DMS53 treated with DMSO at 0.1 percent for 48 hours (cell line): ENCODE measurements around the gene PMEPA1.

Source experiments
- DNase-seq: peaks from one replicate; lab custom pipeline; 2025; ENCODE audit not compliant: unreplicated experiment; lab: John Stamatoyannopoulos, UW

Gene PMEPA1

DNA sequence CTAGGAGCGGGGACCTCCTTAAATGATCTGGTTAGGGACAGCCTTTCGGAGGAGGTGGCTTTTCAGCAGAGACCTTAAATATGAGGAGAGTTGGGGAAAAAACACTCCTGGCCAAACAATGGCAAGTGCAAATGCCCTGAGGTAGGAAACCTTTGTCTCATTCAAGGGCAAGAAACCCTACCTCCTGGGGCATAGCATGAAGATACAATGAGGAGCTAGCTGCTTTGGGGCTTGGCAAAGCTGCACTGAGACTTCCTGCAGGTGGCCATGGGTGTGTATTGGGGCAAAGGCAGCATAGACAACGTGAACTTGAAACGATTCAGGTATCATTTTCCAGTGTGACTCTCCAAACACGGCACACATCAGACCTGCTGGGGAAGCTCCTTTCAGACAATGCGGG, 30.7 kb downstream of the PMEPA1 start:
- DNase-seq = no peak

DNA sequence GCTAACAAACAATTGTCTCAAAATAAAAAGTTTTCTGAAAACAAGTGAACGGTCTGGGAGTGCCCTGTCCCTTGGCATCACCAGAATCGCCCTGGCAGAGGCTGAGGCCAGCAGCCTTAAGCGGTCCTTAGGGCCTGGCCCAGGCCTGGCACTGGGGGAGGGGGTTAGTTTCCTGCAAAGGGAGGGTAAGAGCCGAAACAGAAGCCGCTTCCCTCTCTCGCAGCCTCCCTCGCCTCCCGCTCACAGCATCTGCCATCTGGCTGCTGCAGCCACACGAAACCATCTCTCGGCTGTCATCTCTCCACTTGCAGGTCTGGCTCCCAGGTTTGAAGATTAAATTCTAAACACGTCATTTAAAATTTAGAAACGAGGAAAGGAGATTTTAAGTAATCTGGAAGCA, 31.5 kb downstream of the PMEPA1 start:
- DNase-seq = no peak

DNA sequence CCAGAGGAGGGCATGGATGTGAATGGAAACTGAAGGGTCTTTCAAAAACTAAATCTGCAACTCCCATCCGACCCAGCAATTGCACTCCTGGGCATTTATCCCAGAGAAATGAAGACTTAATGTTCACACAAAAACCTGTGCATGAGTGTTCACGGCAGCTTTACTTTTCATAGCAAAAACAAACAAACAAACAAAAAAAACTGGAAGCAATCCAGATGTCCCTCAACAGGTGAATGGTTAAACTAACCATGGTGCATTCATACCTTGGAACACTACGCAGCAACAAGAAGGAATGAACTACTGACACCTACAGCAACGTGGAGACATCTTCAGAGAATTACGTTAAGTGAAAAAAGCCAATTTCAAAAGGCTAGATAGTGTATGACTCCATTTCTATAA, 32.2 kb downstream of the PMEPA1 start:
- no peak for DNase-seq

DNA sequence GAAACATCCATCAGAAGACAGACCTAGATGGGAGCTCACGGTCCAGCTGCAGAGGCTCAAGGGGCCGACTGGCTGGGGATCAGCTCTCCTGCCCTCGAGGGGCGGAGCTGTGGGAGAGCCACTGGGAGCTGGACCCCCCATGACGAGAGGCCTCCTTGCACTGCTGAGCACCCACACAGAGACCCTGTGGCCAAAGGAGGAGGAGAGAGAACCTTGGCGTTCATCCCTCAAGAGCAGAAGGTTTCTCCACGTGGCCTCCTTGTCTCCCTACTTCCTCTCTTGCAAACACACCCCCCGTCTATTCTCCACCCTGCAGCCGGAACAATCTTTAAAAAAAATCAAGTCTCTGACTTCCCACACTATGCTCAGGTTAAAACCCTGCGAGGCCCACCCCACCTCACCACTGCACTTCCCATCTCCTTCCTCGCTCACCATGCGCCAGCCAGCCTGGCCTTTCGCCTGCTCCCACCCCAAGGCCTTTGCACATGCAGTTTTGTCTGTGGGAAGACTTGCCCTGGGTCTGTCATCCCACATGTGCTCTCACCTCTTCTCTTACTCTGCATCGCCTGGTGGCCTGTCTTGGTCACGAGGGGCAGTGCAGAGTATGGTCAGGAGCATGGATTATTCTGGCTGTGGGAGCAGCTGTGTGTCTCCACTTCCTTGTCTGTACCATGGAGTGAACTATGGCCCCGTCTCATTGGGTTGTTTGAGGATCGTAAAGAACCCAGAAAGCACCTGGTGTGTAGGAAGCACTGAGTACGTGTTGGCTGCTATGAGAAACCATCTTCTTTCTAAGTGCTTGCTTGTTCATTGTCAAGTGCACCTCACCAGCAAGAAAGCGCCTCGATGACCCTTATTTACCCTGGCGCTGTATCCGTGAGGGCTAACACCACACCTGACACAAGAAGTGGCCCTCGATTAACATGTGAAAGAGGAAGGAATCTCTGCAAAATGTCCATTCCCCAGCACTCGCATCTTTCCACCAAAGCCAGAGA, 32.9 kb downstream of the PMEPA1 start:
- DNase-seq = no peak

DNA sequence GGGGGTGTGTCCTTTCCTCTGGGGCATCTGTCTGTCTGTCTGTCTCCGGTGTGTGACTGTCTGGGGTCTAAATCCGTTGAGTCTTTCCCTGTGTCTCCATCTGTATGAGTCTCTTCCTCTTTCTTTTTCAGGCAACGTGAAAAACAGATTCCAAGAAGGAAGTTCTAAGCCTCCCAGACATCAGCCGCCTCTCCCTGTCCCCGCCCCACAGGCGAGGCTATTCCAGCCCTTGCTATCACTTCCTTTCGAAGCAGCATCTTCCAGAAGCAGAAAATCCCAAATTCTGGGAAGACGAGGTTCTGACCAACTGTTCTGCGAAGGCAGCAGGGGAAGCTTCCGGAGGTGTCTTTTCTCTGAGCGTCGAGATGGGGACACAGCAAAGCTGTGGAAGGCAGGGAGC, 34.0 kb downstream of the PMEPA1 start:
- DNase-seq = no peak

DNA sequence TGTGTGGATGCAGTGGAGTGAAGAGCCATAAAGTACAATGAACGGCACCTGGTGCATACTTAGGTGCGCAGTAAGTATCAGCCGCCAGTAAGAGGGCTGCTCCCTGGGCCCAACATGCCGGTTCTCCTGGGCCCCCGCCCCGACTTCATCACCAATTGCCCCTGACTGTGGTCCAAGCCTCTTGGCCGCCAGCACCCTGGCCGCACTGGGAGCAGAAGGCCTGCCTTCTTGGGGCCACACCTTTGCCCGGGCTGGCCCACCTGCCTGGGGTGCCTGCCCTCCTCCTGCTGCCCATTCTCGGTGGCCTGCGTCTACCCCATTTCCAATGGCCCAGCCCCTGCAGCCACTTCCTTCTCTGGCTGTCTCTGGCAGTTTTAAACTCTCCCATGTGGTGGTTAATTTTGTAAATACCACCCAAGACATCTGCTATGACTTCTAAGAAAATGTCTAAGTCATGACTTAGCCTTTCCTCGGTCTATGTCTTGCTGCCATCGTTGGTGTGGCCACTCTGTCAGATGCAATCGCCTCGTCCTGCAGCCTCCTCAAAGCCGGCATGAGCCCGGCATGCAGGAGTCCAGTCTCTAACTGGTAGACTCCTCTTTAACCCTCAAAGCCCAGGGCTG, 36.8 kb downstream of the PMEPA1 start:
- DNase-seq = no peak

DNA sequence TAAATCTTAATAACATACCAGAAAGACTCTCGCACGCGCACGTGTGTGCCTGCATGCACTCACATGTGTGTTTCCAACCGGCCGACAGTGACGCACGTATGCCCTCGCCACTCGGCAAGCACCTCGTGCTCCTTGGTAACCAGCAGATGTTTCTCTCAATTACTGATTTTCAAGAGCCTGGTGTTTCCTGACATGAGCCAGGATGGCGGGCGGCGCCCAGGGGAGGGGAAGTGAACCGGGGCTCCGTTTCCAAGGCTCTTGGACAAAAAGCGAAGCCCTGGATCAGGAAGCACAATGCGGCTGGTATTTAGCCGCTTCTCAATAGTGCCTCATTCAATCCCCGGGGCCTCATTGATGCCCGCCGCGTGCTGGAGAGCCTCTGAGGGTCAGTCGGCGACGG, 37.7 kb downstream of the PMEPA1 start:
- no peak for DNase-seq

DNA sequence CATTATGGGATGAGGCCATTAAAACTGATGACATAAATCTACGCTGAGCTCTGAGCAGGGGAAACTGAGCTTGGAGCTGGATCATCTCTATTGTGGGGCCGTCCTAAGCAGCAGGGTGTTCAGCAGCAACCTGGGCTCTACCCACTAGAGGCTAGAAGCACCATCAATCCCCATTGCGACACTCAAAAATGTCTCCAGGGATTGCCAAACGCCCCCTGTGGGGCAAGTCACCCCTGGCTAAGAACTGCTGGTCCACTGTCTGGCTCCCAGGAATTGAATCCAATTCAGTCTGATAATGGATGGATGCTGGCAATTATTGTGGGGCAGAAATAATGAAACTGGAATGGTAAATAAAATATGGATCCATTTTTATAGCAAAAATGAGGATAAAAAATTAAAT, 38.2 kb downstream of the PMEPA1 start:
- DNase-seq = no peak

DNA sequence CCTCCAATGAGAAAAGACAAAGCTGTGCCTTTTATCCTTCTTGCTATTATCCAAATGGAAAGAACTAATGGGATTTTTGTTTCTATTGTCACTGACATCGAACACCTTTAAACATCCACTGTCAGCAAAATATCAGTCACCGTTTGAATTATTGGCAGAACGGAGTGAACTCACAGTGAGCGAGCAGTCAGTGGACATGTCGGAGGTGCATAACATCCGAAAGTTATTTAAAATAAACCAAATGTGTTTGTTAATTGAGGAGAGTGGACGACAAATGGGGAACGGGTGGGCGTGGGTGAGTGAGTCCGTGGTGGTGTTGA, 38.8 kb downstream of the PMEPA1 start:
- DNase-seq = no peak

DNA sequence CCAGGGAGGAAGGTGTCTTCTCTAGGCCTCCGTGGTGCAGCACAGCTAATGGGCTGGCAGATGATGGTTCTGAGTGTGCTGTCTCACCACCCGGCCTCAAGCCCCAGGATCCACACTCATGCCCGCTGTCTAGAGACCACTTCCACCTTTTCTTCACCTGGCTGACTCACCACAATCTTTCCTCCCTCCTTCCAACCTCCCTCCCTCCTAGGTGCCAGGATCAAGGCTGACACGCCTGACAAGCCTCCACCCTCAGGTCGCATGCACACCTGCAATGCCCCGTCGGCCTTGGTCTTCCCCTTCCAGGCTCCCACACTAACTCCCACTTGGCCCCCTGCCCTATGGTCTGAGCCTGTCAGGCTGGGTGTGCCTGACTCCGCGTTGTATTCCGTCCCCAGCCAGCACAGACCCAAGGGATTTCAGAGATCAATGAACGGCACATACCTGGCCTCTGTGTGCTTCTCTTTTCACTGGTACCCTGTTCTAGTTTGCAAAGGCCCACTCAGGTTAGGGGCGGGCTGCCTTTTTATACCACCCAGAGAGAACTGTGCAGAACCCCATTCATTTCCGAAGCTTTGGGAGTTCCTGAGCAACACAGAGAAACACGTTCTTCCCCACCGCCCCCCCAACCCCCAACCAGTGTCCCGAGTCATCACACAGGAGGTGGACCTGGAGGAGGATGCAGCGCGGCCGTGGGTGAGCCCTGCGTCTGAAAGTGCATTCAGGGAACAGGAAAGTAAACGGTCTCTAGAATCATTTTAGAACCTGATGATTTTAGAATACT, 39.3 kb downstream of the PMEPA1 start:
- no peak for DNase-seq

DNA sequence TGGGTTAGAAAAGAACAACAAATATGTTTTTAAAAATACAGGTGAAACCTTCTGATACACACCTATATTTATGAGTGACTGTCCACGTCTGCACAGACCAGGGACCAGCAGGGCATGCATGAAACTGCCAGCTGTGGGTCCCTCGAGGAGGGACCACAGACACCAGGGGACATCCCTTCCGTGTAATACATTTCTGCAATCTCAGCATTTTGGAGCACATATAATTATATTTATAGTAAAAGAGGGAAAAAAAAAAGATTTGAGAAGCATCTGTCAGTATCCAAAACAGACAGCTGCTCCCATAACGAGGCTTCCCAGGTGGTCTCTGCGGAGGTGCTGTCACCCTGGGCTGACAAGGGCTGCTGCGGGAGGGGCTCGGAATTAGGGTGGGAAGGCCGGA, 40.2 kb downstream of the PMEPA1 start:
- DNase-seq = no peak

DNA sequence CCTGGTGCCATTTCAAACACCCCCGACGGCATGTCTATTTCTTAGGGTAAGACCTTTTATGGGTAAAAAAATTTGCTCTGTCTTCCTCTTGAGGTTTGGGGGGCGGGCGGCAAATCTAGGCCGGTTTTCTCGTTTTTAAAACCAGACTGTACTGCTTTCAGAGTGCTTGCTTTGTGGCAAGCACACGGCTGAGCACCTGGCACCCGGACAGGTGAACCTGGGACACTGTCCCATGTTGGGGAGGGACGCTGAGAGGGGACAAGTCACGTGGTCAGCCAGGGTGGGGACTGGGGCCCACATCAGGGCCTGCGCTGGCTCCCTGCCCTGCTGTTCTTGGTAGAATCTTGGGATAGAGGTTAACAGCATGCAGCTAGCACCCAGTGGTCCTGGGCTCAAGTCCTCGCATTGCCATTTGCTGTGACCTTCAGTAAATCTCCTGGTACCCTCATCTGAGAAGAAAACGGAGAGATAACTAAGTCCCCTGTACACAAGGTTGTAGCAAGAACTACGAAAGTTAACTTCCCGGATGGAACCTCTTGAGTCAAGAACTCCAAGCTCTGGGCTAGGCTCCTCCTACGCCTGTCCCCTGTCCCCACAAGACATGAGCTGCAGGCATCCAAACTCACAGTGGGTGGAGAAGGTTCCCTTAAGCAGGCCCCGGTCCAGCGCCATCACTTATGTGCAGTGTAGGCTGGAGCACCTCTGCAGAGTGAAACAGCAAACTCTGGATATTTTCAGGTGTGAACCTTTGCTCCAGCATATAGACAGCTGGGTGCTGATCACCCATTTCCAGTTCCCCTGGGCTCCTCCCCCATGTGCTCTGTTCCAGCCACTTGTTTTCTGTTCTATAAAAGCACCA, 41.7 kb downstream of the PMEPA1 start:
- no peak for DNase-seq

DNA sequence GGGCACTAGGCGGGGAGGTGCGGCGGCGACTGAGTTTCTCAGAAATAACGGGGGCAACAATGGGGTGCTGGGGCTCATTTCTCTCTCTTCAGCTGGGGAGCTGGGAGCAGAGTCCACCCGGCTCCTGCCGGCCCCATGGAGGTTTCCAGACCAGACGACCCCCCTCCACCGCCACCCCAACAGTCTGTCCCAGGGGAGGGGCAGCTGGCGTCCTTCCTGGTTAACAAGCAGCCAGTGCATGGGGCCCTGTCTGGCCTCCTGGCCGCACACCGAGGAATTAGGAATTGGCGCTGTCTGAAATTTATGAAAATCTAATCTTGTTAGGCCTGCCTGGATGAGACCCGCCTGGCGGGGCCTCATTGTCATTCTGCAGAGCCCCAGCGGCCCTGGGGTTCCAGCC, 42.4 kb downstream of the PMEPA1 start:
- no peak for DNase-seq

DNA sequence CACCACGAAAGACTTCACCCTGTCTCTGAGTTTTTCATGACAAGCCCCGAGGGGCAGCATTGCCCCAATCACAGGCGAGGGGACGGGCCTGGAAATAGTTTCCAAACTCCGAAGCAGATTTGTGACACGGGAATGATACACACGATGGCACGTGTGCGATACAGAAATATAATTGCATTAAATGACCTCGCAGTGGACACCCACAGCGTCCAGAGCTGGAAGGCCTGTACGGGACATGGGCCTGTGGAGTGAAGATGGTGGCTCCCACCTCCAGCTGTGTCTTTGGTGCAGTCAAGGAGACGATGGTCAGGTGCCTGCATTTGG, 43.0 kb downstream of the PMEPA1 start:
- DNase-seq = no peak

DNA sequence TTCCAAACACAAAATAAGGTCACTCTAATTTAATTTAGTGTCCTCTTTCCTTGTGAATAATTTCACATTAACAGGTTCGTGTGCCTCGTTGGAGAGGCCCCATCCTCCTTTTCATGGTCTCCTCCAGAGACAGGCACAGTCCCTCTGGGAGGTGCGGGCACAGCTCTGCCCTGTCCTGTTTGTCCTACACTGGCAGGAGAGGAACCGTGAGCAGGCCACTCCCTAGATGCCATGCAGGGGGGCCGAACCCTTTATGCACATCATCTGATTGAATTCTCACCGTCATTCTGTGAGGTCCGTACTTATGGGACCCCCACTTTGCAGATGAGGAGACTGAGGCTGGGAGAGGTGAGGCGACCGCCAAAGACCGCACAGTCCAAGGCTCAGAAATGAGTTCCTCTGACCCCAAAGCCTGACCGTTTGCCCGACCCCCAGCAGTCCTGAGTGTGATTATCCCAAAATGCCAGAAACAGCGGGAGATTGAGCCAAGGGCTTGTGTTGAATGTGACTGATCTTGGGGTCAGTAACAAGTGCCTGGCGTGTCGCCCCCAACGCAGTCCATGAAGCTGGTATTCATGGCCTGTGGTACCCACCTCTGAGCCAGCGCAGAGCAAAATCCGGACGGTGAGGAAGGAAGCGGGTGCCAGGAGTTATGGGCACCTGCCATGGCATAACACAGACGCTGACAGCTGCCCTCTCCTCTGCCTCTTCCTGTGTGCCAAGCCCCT, 43.5 kb downstream of the PMEPA1 start:
- no peak for DNase-seq

DNA sequence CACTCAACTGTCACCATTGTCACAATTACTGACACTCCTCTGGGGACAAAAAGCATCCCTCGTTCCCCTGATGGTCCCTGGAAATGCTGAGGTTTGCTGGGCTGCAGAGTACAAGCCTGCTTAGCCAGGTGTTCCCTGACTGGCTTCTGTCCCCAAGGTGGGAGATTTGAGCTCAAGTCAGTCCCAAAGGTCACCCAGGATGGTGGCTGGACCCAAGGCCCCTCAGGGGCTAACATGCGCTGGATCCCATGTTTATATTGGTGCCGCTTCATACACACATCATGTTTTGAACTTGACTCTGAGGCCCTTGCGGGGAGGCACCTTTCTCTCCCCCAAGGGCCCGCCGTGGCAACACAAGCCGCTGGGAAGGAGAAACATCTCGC, 44.2 kb downstream of the PMEPA1 start:
- DNase-seq = no peak

DNA sequence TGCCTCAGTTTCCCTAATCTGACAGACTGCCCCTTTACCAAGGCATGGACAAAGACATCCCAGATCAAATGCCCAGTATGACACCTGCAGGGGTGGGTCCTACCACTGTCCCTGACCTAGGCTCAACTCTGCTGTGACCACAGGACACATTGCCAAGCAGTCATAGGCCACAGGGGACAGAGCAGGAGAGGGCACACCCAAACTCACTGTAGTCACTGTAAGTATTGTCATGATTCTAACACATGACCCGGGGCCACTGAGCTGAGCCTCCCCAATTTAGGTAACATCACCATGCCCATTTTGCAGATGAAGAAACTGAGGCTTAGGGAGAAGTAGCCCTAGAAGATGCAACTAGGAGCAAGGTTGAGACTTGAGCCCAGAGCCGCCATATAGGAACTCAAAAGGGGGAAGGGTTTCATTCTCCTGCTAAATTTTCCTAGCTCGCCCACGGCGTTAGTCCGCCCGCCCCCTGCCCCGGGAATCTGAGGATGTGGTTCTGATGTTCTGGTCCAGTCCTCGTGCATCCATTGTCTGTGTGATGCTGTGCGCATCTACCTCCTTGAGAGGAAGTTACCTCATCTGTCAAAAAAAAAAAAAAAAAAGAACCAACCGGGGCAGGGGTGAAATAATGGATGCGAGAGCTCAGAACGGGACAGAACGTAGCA, 44.8 kb downstream of the PMEPA1 start:
- no peak for DNase-seq

DNA sequence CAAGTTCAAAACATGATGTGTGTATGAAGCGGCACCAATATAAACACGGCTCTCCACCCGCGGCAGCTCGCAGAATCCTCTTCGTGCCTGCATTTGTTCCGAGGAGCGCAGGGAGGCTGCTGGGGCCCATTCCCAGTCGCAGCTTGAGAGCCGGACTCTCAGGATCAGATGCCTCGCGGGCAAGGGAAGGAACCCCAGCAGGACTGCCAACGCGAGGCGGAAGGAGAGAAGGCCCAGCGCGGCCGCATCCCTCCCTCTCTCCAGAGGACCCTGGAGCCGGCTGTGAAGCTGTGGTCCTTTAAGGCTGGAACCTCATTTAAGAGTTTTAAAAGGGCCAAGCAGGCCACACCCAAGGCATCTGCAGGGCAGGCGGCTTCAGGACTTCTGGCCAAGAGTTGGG, 45.3 kb downstream of the PMEPA1 start:
- DNase-seq = no peak

DNA sequence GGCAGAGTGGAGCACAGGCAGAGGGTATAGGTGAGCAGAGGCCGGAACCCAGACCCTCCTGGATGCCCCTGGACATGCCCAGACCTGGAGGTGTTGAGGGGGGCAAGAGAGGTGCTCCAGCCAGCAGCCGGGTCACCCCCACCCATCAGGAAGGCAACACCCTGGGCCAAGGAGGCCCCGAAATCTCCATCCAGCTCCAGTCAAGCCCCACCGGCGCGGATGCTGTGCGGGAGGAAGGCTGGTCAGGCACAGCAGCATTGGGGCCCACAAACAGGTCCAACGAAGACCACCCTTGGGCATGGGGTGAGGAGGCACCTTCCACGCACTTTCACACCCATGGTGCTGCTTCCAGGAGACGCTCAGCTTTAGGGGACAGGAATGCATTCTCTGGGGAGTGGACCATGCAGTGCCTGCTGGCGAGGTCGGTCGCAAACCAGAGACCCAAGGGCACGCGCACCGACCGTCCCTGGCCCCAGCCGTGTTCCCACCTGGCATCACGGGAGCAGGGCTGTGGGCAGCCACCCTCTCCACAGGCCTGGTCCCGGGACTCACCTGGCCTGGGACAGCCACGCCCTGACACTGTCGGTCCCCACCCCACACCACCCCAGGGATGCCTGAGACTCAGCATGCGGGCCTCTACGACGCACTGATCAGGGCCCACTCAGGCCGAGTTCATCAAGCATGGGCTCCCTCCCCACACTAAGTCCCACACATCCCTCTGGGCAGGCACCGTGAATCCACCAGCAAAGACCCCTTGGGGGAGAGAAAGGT, 45.9 kb downstream of the PMEPA1 start:
- DNase-seq = no peak
